HUES48 (cell line): ENCODE results near the gene GCNT2.
"Not testable (repeated sequence)": the region's sequence is repeated elsewhere in the genome, so short reads cannot be mapped to it uniquely, and the experiment has no call there.

ENCODE experiments used
- H3K27ac ChIP-seq: one replicate; pipeline ENCODE4 v1.7.0; 2013; ENCODE audit warnings: low read depth, low read length, inconsistent platforms
- H3K27me3 ChIP-seq: 2 replicates; pipeline ENCODE4 v1.6.1; 2013; ENCODE audit warnings: mild to moderate bottlenecking, low read length; ENCODE audit not compliant: control insufficient read depth, insufficient read depth
- H3K36me3 ChIP-seq: 2 replicates; pipeline ENCODE4 v1.6.1; 2013; ENCODE audit warnings: low read length; ENCODE audit not compliant: control insufficient read depth, insufficient read depth
- H3K4me1 ChIP-seq: 2 replicates; pipeline ENCODE4 v1.6.1; 2013; ENCODE audit warnings: mild to moderate bottlenecking, low read length; ENCODE audit not compliant: control insufficient read depth, insufficient read depth
- H3K4me3 ChIP-seq: 2 replicates; pipeline ENCODE4 v1.5.1; 2013; ENCODE audit warnings: mild to moderate bottlenecking, low read depth, low read length
- H3K9ac ChIP-seq: 2 replicates; pipeline ENCODE4 v1.6.1; 2013; ENCODE audit warnings: mild to moderate bottlenecking, low read depth, low read length, moderate library complexity
- H3K9me3 ChIP-seq: 2 replicates; pipeline ENCODE4 v1.6.1; 2013; ENCODE audit warnings: low read length; ENCODE audit not compliant: control insufficient read depth, insufficient read depth

The GCNT2 gene

DNA sequence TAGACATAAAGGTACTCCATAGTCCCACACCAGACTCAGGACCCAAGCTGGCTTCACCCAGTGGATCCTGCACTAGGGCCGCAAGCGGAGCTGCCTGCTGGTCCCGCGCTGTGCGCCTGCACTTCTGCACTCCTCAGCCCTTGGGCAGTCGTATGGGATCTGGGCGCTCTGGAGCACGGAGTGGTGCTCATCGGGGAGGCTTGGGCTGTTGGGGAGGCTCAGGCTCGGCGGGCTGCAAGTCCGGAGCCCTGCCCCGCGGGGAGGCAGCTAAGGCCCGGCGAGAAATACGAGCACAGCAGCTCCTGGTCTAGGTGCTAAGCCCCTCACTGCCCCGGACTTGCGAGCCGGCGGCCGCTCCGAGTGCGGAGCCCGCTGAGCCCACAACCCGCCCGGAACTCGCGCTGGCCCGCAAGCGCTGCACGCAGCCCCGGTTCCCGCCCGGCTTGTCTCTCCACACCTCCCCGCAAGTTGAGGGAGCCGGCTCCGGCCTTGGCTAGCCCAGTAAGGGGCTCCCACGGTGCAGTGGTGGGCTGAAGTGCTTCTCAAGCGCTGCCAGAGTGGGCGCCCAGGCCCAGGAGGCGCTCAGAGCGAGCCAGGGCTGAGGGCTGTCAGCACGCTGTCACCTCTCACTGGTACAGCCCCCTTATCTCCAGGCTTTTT, 33.4 kb upstream of the GCNT2 start:
- H3K4me3 ChIP-seq, result peak overlapping the region; percentile 43; the same call in 1 of the 2 replicates
- peaks cover 18% of the 10 kb centered on the region for H3K27me3 ChIP-seq
- no peaks in the 10 kb centered on the region for H3K36me3 ChIP-seq
- peaks cover 7% of the 10 kb centered on the region; the same call in 1 of the 2 replicates for H3K9me3 ChIP-seq
- H3K27ac ChIP-seq, result no peak overlapping the region
- H3K9ac ChIP-seq, result no peak overlapping the region
- 0 out of 2 replicates have a peak, but pooled peaks cover 3% of the 10 kb centered on the region for H3K4me1 ChIP-seq

DNA sequence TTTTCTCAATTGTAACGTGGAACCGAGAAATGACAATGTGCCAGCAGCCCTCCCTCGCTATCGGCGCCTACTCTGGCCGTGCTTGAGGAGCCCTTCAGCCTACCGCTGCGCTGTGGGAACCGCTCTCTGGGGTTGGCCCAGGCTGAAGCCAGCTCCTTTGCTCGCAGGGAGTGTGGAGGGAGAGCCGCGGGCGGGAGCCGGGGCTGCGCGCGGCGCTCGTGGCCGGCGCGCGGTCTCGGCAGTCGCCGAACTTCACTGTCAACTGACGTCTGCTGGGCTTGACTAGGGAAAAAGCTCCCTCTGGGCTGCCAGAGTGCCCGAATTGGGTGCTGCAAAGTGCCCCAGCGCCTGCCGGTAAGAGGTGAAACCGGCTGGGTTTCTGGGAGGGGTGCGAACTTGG, 29.7 kb upstream of the GCNT2 start:
- Histone ChIP-seq H3K9me3 (no peaks in the 10 kb centered on the region), H3K9ac (no peak overlapping the region), H3K27ac (no peak overlapping the region), H3K27me3 (peaks cover 18% of the 10 kb centered on the region), H3K4me1 (0 out of 2 replicates have a peak, but pooled peaks cover 3% of the 10 kb centered on the region), H3K4me3 (no peak overlapping the region), H3K36me3 (no peaks in the 10 kb centered on the region)

DNA sequence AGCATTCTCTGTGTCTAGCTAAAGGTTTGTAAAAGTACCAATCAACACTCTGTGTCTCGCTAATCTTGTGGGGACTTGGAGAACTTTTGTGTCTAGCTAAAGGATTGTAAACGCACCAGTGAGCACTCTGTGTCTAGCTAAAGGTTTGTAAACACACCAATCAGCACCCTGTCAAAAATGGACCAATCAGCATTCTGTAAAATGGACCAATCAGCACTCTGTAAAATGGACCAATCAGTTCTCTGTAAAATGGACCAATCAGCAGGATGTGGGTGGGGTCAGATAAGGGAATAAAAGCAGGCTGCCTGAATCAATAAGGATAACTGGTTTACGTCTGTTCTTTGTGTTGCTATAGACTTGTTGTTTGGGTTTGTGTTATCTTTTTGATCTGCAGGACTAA, 29.2 kb upstream of the GCNT2 start:
- not testable (repeated sequence) for H3K36me3 ChIP-seq, H3K27ac ChIP-seq, H3K4me3 ChIP-seq, H3K4me1 ChIP-seq, H3K9me3 ChIP-seq, H3K9ac ChIP-seq
- peaks cover 17% of the 10 kb centered on the region for H3K27me3 ChIP-seq

DNA sequence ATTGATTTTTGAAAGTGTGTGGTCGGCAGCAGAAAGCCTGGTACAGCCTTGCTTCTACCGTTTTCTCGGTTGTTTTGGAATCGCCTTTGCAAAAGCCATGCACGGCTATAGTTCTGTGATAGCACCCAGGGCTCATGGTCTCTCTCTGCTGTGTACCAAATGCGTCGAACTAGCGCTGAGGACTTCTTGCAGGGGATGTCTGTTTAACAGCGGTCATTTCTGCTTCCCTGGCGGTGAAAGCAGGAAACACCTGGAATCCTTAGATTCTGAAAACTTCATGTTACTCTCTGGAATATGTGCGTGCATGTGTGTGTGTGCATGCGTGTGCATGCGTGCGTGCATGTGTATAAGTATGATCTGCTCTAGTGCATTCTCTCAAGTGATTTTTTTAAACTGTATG, 26.1 kb upstream of the GCNT2 start:
- no peaks in the 10 kb centered on the region for H3K9me3 ChIP-seq
- H3K27me3 ChIP-seq, result no peaks in the 10 kb centered on the region
- H3K27ac ChIP-seq, result no peak overlapping the region
- no peak overlapping the region for H3K4me3 ChIP-seq
- no peaks in the 10 kb centered on the region for H3K36me3 ChIP-seq
- H3K4me1 ChIP-seq, result no peaks in the 10 kb centered on the region
- H3K9ac ChIP-seq, result no peak overlapping the region

DNA sequence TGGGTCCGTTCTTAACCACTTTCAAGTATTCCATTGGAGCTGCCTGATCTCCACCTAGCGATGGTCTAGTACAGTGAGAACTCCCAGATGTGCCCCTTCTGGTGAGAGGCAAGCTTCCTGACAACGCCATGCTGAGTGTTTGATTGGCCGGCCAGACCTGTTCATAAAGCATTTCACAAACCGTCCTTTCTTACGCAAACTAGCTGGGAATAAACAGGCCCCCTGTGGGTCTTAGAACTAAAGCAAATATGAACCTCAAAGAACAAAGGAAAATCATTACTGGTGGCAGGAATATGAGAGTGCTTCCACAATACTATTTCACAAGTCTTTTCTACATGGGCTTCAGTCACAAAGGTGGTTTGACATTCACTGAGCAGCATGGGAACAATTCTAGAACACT, 15.6 kb upstream of the GCNT2 start:
- H3K4me1 ChIP-seq, result peaks cover 7% of the 10 kb centered on the region; the same call in 1 of the 2 replicates
- no peak overlapping the region for H3K27ac ChIP-seq
- H3K4me3 ChIP-seq, result no peak overlapping the region
- H3K27me3 ChIP-seq, result no peaks in the 10 kb centered on the region
- no peaks in the 10 kb centered on the region for H3K9me3 ChIP-seq
- H3K9ac ChIP-seq, result no peak overlapping the region
- no peaks in the 10 kb centered on the region for H3K36me3 ChIP-seq

DNA sequence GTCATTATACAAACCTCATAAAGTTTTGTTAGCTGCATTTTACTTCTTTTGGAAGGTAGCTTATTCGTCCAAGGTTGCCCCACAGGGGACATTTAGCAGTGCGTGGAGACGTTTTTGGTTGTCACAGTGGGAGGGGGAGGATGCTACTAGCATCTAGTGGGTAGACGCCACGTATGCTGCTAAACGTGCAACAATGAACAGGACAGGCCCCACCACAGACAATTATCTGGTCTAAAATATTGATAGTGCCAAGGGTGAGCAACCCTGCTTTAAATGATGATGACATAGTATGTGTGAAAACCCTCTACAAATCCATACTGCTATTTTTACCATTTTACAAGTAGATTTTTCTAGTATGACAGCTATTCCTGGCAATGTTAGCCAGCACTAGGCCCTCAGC, 13.9 kb upstream of the GCNT2 start:
- H3K27ac ChIP-seq, result no peak overlapping the region
- no peaks in the 10 kb centered on the region for H3K36me3 ChIP-seq

DNA sequence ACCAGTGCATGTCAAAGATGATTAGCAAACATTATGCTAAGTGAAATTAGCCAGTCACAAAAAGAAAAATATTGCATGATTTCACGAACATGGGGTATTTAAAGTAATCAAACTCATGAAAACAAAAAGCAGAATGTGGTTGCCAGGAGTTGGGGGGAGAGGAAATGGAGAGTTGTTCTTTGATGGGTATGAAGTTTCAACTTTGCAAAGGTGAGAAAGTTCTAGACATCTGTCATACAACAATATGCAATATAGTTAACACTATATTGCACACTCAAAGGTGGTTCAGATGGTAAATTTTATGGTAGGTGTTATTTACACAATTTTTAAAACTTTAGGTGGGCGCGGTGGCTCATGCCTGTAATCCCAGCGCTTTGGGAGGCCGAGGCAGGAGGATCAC, 13.4 kb upstream of the GCNT2 start:
- H3K4me1 ChIP-seq, result peaks cover 11% of the 10 kb centered on the region; the same call in 1 of the 2 replicates
- H3K9me3 ChIP-seq, result no peaks in the 10 kb centered on the region
- no peaks in the 10 kb centered on the region for H3K36me3 ChIP-seq
- no peak overlapping the region for H3K9ac ChIP-seq
- H3K4me3 ChIP-seq, result no peak overlapping the region
- no peak overlapping the region for H3K27ac ChIP-seq
- H3K27me3 ChIP-seq, result no peaks in the 10 kb centered on the region

More for the DNA sequence above, 13.9 kb upstream of the GCNT2 start:
- Histone ChIP-seq H3K27me3 (no peaks in the 10 kb centered on the region), H3K9ac (no peak overlapping the region), H3K4me1 (peaks cover 12% of the 10 kb centered on the region; the same call in 1 of the 2 replicates), H3K9me3 (no peaks in the 10 kb centered on the region), H3K4me3 (no peak overlapping the region)

DNA sequence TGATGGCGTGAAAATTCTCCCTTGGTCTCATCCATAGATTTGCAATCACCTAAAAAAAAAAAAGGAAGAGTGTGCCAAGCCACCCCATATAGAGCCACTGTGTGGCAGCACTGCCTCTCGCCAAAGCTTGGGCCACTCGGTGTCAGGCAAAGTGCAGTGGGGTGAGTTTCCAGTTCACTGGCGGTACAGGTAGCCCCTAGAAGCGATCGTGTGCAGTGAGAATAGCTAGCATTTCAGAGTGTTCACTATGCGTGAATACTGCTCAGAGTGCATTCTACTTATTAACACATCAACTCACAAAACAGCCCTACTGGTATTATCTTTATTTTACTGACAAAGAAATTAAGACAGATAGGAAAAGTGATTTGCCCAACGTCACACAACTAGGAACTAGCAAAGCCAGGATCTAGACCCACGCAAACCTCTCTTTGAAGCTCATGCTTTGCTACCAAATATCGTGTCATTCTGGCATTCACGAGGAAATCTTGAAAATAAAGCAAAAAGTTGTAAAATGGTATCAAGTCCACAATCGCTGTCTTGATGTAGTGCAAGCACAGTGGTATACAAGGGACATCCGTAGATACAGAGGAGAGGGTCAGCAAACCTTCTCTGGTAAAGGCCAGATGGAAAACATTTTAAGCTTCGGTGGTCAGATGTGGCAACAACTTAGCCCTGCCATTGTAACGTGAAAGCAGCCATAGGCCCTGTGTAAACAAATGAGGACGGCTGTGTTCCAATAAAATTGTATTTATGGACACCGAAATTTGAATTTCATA, 10.4 kb upstream of the GCNT2 start:
- Histone ChIP-seq H3K27me3 (no peaks in the 10 kb centered on the region), H3K9me3 (no peaks in the 10 kb centered on the region), H3K4me1 (peaks cover 5% of the 10 kb centered on the region; the same call in 1 of the 2 replicates), H3K27ac (no peak overlapping the region), H3K9ac (no peak overlapping the region), H3K4me3 (no peak overlapping the region), H3K36me3 (no peaks in the 10 kb centered on the region)

DNA sequence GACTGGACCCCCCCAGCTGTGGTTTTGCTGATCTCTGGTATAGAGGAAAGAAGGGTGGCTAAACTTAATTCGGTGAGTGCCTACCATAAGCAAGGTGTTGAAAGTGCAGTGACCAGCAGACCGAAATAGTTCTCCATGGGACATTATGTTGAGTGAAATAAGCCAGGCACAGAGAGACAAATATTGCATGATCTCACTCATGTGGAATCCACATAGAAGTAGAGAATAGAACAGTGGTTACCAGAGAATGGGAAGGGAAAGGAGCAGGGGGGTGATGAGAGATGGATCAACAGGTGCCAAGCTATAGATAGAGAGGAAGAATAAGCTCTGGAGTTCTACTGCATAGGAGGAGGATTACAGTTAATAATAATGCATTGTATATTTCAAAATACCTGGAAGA, 9.7 kb upstream of the GCNT2 start:
- H3K9ac ChIP-seq, result no peak overlapping the region
- H3K4me1 ChIP-seq, result peaks cover 5% of the 10 kb centered on the region; the same call in 1 of the 2 replicates
- no peak overlapping the region for H3K4me3 ChIP-seq
- no peaks in the 10 kb centered on the region for H3K36me3 ChIP-seq
- no peaks in the 10 kb centered on the region for H3K9me3 ChIP-seq
- no peaks in the 10 kb centered on the region for H3K27me3 ChIP-seq
- H3K27ac ChIP-seq, result no peak overlapping the region

DNA sequence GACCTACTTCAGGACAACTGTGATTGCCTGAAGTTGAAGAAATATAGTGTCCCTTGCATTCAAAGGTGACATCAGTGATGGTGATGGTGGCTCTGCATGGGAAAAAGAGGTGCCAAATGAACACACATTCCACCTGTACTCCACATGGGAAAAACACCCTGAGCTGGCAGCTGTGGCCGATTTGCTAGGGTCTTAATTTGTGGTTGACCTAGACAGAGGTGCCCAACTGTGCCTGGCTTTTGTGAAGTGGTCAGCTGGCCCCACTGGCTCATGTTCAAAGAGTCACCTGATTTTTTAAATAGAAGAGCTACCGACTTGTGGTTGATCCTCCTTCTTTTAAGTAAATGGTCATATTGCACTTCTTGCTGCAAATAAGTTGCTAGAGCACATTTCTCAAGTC, 7.6 kb upstream of the GCNT2 start:
- Histone ChIP-seq H3K4me1 (peaks cover 7% of the 10 kb centered on the region; the same call in 1 of the 2 replicates), H3K9me3 (no peaks in the 10 kb centered on the region), H3K27me3 (no peaks in the 10 kb centered on the region), H3K27ac (no peak overlapping the region), H3K9ac (no peak overlapping the region), H3K36me3 (no peaks in the 10 kb centered on the region), H3K4me3 (no peak overlapping the region)

DNA sequence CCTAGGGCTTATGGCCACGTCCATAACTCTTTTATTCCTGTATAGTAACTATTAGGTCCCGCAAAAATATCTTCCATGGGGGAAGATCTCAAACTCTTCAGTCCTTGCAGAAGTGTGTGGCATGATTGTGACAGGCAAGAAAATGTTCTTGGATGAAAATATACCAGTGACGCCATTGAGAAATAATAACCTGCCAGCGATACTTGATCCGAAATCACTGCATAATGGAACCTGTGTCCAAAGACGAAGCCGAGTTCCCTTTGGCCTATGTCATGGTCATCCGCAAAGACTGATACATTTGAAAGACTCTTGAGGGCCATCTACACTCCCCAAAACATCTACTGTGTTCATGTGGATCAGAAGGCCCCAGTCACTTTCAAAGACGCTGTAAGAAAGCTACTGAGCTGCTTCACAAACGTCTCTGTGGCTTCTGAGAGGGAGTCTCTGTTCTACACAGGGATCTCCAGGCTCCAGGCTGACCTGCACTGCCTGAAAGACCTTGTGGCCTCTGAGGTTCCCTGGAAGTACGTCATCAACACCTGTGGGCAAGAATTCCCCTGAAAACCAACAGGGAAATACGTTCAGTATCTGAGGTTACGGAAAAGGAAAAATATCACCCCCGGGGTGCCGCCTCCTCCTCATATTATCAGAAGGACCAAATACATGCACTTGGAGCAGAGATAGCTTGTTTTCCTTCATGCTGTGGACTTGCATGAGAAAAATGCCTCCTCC, 6.9 kb upstream of the GCNT2 start:
- Histone ChIP-seq H3K9me3 (no peaks in the 10 kb centered on the region), H3K9ac (no peak overlapping the region), H3K4me1 (peaks cover 14% of the 10 kb centered on the region), H3K36me3 (no peaks in the 10 kb centered on the region), H3K27me3 (no peaks in the 10 kb centered on the region), H3K4me3 (no peak overlapping the region), H3K27ac (no peak overlapping the region)
